Gastroesophageal sphincter (tissue), 4 donors: ENCODE results near the gene KRT23. TPM values are rescaled to one million over a fixed set of nuclear protein-coding genes. Genes with fewer than 3 reads are reported as not detected.

Experiments used
- ATAC-seq: fragments of 150-250 bp; one replicate; pipeline ENCODE4 v1.9.1; 2016; ENCODE audit warnings: mild to moderate bottlenecking, moderate library complexity
- H3K27ac ChIP-seq, 4 donors: fragments of 200-600 bp; sonication (generic) in 3 of 4; 1 replicate in 3 of 4; 2 replicates in 1 of 4; pipeline ENCODE4 v1.5.1; 2016 to 2019
- H3K27me3 ChIP-seq: fragments of 200-600 bp; sonication (generic); one replicate; pipeline ENCODE4 v1.5.1; 2019
- H3K36me3 ChIP-seq, 2 donors: fragments of 200-600 bp; sonication (generic); one replicate each; pipeline ENCODE4 v1.5.1; 2019; ENCODE audit warnings: control low read depth in 1 of 2
- H3K4me1 ChIP-seq, 3 donors: fragments of 200-600 bp; sonication (generic); 1 replicate in 2 of 3; 2 replicates in 1 of 3; pipeline ENCODE4 v1.5.1; 2016 to 2019; ENCODE audit warnings: control low read depth in 2 of 3
- H3K4me3 ChIP-seq, 2 donors: fragments of 200-600 bp; sonication (generic); one replicate each; pipeline ENCODE4 v1.5.1; 2019; ENCODE audit warnings: mild to moderate bottlenecking in 1 of 2, moderate library complexity in 1 of 2
- H3K9me3 ChIP-seq, 3 donors: fragments of 200-600 bp; sonication (generic); one replicate each; pipeline ENCODE4 v1.5.1; 2017 to 2019; ENCODE audit warnings: control low read depth in 2 of 3
- CTCF ChIP-seq, 4 experiments: fragments of 200-600 bp in 2 of 4; fragments of 450-650 bp in 2 of 4; sonication (generic) in 1 of 4; IDR thresholded peaks; one replicate each; pipeline ENCODE4 v1.5.1; 2017 to 2019; ENCODE audit warnings: antibody characterized with exemption in 4 of 4, mild to moderate bottlenecking in 2 of 4, moderate library complexity in 2 of 4
- EP300 ChIP-seq: sonication (generic); formaldehyde crosslinking; IDR thresholded peaks from one replicate; pipeline ENCODE4 v1.6.1; 2017; ENCODE audit warnings: antibody characterized with exemption, mild to moderate bottlenecking
- POLR2A ChIP-seq, 2 donors: fragments of 450-650 bp; IDR thresholded peaks; one replicate each; pipeline ENCODE4 v1.6.1; 2017; ENCODE audit warnings: antibody characterized with exemption in 2 of 2, mild to moderate bottlenecking in 2 of 2, moderate library complexity in 1 of 2
- POLR2AphosphoS5 ChIP-seq: sonication (generic); formaldehyde crosslinking; IDR thresholded peaks from one replicate; pipeline ENCODE4 v1.6.1; 2017; ENCODE audit warnings: antibody characterized with exemption
- WGBS, 2 donors: methylation state at CpG; one replicate each; pipeline ENCODE4 v1.1.5; 2018; ENCODE audit warnings: low coverage in 1 of 2; 5-methylcytosine and 5-hydroxymethylcytosine counted together
- total RNA-seq, 4 donors: library from RNA; depleted of rRNA; stranded (reverse); fragments of >200 nt; gene quantifications; one replicate each; pipeline ENCODE4 v1.1.0, GENCODE V29; 2016

The KRT23 gene
- total RNA-seq, 4 donors from 2014 or later: 6.1 TPM; not detected in 3

- TF ChIP-seq POLR2A (IDR thresholded peaks at IDR 0.05) (no peak), CTCF (IDR thresholded peaks at IDR 0.05) (no peak), POLR2AphosphoS5 (no peak), EP300 (no peak)
- Histone ChIP-seq H3K27me3 (peaks cover 17% of the 10 kb centered on the region), H3K9me3 (no peaks in the 10 kb centered on the region), H3K27ac (no peak overlapping the region), H3K36me3 (no peaks in the 10 kb centered on the region), H3K4me3 (no peak overlapping the region), H3K4me1 (no peaks in the 10 kb centered on the region)
- ATAC-seq: no peak
- 63 to 76% methylated on average over 5 to 8 of the region's 8 CpGs for WGBS, 2 donors
Observed at GRCh38 chr17:40956401-40957254, 19.2 kb upstream of the KRT23 start.

GRCh38 chr17:40953881-40954280 lies 16.4 kb upstream of the KRT23 start:
- no peak for TF ChIP-seq POLR2A (IDR thresholded peaks at IDR 0.05)
- no peak for TF ChIP-seq CTCF (IDR thresholded peaks at IDR 0.05)
- TF ChIP-seq POLR2AphosphoS5: no peak
- no peak for TF ChIP-seq EP300
- Histone ChIP-seq H3K27me3 (peaks cover 17% of the 10 kb centered on the region), H3K9me3 (no peaks in the 10 kb centered on the region), H3K4me1 (no peaks in the 10 kb centered on the region), H3K4me3 (no peak overlapping the region), H3K36me3 (no peaks in the 10 kb centered on the region), H3K27ac (no peak overlapping the region)
- no peak for ATAC-seq
- 86 to 91% methylated on average over 2 of the region's 2 CpGs for WGBS, 2 donors

- H3K27ac ChIP-seq: no peak overlapping the region
- H3K9me3 ChIP-seq: no peaks in the 10 kb centered on the region
- peaks cover 22% of the 10 kb centered on the region for H3K27me3 ChIP-seq
- TF ChIP-seq CTCF (IDR thresholded peaks at IDR 0.05) (no peak), POLR2A (IDR thresholded peaks at IDR 0.05) (no peak), EP300 (no peak)
- H3K4me1 ChIP-seq: no peaks in the 10 kb centered on the region
- WGBS, 2 donors: 0% methylated on average over 1 of the region's 1 CpG; no CpG with 5 or more reads in 1 of the 2 donors
- peak; percentile 31 for ATAC-seq
- H3K36me3 ChIP-seq: no peaks in the 10 kb centered on the region
- no peak overlapping the region for H3K4me3 ChIP-seq
Observed at GRCh38 chr17:40952661-40953060, 15.2 kb upstream of the KRT23 start.

GRCh38 chr17:40952154-40952553 lies 14.7 kb upstream of the KRT23 start:
- Histone ChIP-seq H3K36me3 (no peaks in the 10 kb centered on the region), H3K9me3 (no peaks in the 10 kb centered on the region), H3K4me1 (no peaks in the 10 kb centered on the region), H3K27ac (no peak overlapping the region), H3K27me3 (peaks cover 25% of the 10 kb centered on the region), H3K4me3 (no peak overlapping the region)
- ATAC-seq: no peak
- WGBS, 2 donors: 68 to 69% methylated on average over 2 of the region's 2 CpGs
- TF ChIP-seq EP300 (no peak), CTCF (IDR thresholded peaks at IDR 0.05) (no peak), POLR2AphosphoS5 (no peak), POLR2A (IDR thresholded peaks at IDR 0.05) (no peak)

- H3K9me3 ChIP-seq: no peaks in the 10 kb centered on the region
- peaks cover 35% of the 10 kb centered on the region for H3K27me3 ChIP-seq
- H3K4me1 ChIP-seq: no peaks in the 10 kb centered on the region
- H3K36me3 ChIP-seq: no peaks in the 10 kb centered on the region
- WGBS, 2 donors: 100% methylated on average over 1 to 2 of the region's 2 CpGs
- H3K4me3 ChIP-seq: no peak overlapping the region
- TF ChIP-seq EP300: no peak
- no peak for TF ChIP-seq CTCF (IDR thresholded peaks at IDR 0.05)
- no peak for TF ChIP-seq POLR2A (IDR thresholded peaks at IDR 0.05)
- no peak for TF ChIP-seq POLR2AphosphoS5
- H3K27ac ChIP-seq: no peak overlapping the region
- ATAC-seq: no peak
Observed at GRCh38 chr17:40951011-40951622, 13.7 kb upstream of the KRT23 start.
